HL-60/S4 (cell line): ENCODE data around the gene SPOCK3.
"Not testable (repeated sequence)": the region's sequence is repeated elsewhere in the genome, so short reads cannot be mapped to it uniquely, and the experiment has no call there.

Experiments
- in situ Hi-C: fragments of 300-500 bp; cut with MboI; formaldehyde crosslinking; loops from 2 replicates; pipeline ENCODE4 v1.14.3; 2022; ENCODE audit warnings: low sequenced_read_pairs

SPOCK3 gene

GRCh38 chr4:167234316-167234881 lies at the start of gene SPOCK3:
Gene SPOCK3 (minus strand): TSS chr4:167234494.
- in situ Hi-C loops = no loop called here

- in situ Hi-C loops = no loop called here
Measured at GRCh38 chr4:167282171-167282864, 48.0 kb upstream of the SPOCK3 start.

- in situ Hi-C loops = not testable (repeated sequence)
Measured at GRCh38 chr4:167281545-167281944, 47.3 kb upstream of the SPOCK3 start.

GRCh38 chr4:167274351-167274750 lies 40.1 kb upstream of the SPOCK3 start:
- in situ Hi-C loops = no loop called here

GRCh38 chr4:167265231-167265630 lies 30.9 kb upstream of the SPOCK3 start:
- in situ Hi-C loops = no loop called here

GRCh38 chr4:167248271-167248670 lies 14.0 kb upstream of the SPOCK3 start:
- in situ Hi-C loops = no loop called here

- in situ Hi-C loops = no loop called here
Measured at GRCh38 chr4:167239627-167240026, 5.3 kb upstream of the SPOCK3 start.

- in situ Hi-C loops = no loop called here
Measured at GRCh38 chr4:167238226-167238625, 3.9 kb upstream of the SPOCK3 start.

- in situ Hi-C loops = no loop called here
Measured at GRCh38 chr4:167233685-167234315, 494 bp downstream of the SPOCK3 start.

GRCh38 chr4:167232805-167233684 lies 1.2 kb downstream of the SPOCK3 start:
- in situ Hi-C loops = no loop called here

- in situ Hi-C loops = no loop called here
Measured at GRCh38 chr4:167230744-167231143, 3.5 kb downstream of the SPOCK3 start.

- in situ Hi-C loops = no loop called here
Measured at GRCh38 chr4:167222099-167222498, 12.2 kb downstream of the SPOCK3 start.

GRCh38 chr4:167221084-167221483 lies 13.2 kb downstream of the SPOCK3 start:
- in situ Hi-C loops = no loop called here

GRCh38 chr4:167218022-167218608 lies 16.2 kb downstream of the SPOCK3 start:
- in situ Hi-C loops = no loop called here

GRCh38 chr4:167216783-167217182 lies 17.5 kb downstream of the SPOCK3 start:
- in situ Hi-C loops = no loop called here

- in situ Hi-C loops = no loop called here
Measured at GRCh38 chr4:167210166-167210565, 24.1 kb downstream of the SPOCK3 start.

- in situ Hi-C loops = no loop called here
Measured at GRCh38 chr4:167196344-167197012, 37.8 kb downstream of the SPOCK3 start.

GRCh38 chr4:167190379-167190778 lies 43.9 kb downstream of the SPOCK3 start:
- in situ Hi-C loops = no loop called here

GRCh38 chr4:167185465-167185864 lies 48.8 kb downstream of the SPOCK3 start:
- in situ Hi-C loops = no loop called here

- in situ Hi-C loops = no loop called here
Measured at GRCh38 chr4:167183036-167183435, 51.3 kb downstream of the SPOCK3 start.
